Measurements from ENCODE around the gene GCNT2.

DNA sequence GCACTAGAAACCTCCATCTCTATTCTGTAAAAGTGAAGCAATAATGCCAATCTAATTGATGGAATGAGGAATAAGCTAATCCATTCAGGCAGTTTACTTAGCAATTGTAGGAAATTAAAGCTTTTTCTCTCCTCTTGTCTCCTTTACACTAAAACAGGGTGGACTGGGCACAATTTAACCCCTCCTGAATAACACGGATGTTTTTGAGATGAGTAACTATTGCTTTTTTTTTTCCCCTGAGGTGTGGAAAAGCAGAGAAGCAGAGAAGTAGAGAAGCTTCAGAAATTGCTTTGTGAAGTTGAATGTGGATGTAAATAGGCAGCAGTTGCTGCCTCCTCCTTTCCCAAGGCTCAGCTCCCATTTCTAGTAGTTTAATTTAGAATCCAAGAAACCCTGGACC, 40.0 kb upstream of the GCNT2 start:
- no peak for TF ChIP-seq YY1 (IDR thresholded peaks at IDR 0.05; ENCODE audit: insufficient read depth, insufficient read length)
- TF ChIP-seq SUZ12 (IDR thresholded peaks at IDR 0.05; ENCODE audit: extremely low read depth, insufficient read depth, insufficient read length), result no peak
